Neural crest cell (in vitro differentiated cells): ENCODE measurements around the gene SLC1A1. TPM values are rescaled to one million over a fixed set of nuclear protein-coding genes. Genes with fewer than 3 reads are reported as not detected.
A peak's percentile ranks its signal among the peaks of the same experiment; 100 is the strongest.

ENCODE experiments used
- DNase-seq: peaks from one replicate; pipeline ENCODE4 v3.0.0; 2021; ENCODE audit warnings: low read depth, mixed read lengths, low spot score
- H3K27ac Mint-ChIP-seq: one replicate; pipeline ENCODE4 v1.8.0; 2021; ENCODE audit warnings: mild to moderate bottlenecking, mixed read lengths; ENCODE audit not compliant: unreplicated experiment
- H3K27me3 Mint-ChIP-seq: 2 replicates; pipeline ENCODE4 v1.8.0; 2021; ENCODE audit warnings: low read depth, mild to moderate bottlenecking, mixed read lengths
- H3K36me3 Mint-ChIP-seq: 2 replicates; pipeline ENCODE4 v1.8.0; 2021; ENCODE audit warnings: low read depth, mild to moderate bottlenecking, mixed read lengths
- H3K4me1 Mint-ChIP-seq: 2 replicates; pipeline ENCODE4 v1.8.0; 2021; ENCODE audit warnings: mixed read lengths
- H3K4me3 Mint-ChIP-seq: one replicate; pipeline ENCODE4 v1.8.0; 2021; ENCODE audit warnings: mild to moderate bottlenecking, mixed read lengths
- H3K9me3 Mint-ChIP-seq: 2 replicates; pipeline ENCODE4 v1.8.0; 2021; ENCODE audit warnings: mixed read lengths
- CTCF ChIP-seq: fragments of 200-600 bp; sonication (generic); conservative IDR thresholded peaks from 2 replicates; pipeline ENCODE4 v1.5.0; 2021; ENCODE audit warnings: antibody characterized with exemption, mild to moderate bottlenecking
- total RNA-seq: library from RNA; stranded (reverse); gene quantifications from 2 replicates; pipeline ENCODE4 v1.2.1, GENCODE V29; 2021

The SLC1A1 gene
- total RNA-seq, 1 donor from 2014 or later, result 0.96 TPM

DNA sequence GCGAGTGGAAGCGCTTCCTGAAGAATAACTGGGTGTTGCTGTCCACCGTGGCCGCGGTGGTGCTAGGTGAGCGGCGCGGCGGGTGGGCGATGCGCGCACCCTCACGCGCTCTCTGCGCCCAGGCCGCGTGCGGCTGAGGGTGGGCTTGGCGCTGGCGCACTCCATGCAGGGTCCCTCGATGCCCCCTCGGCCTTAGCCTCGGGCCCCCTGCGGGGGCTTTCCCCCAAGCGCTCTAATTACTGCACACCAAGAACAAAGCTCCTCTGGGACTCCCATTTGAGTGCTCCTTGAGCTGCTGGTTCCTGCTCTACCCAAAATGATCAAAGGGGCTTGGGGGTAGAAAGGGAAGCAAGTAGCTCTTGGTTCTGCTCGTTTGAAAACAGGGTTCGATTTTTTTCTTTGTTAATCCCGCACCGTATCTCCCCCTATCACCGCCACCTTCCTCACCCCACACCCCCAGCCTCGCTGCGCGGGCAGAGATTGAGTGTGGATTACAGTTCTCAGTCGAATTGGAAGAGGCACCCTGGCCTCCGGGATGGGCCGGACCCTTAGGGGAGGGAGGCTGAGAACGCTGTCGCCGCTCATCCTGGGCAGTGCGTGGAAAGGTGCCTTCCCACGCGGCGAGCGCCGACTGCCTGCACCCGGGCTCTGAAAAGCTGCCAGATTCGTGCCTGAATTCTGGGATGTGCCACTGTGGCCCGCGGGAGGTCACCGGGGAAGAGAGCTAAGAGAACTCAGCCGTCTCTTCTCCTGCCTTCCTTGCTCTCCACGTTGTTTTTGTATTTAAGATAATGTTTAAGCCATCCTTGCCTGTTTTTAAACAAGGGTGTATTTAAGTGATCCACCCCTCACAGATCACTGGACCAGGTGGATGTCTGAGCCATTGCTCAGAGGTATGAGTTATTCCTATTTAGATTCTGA is 697 bp downstream of the SLC1A1 start:
- peaks cover 80% of the 10 kb centered on the region for H3K27me3 Mint-ChIP-seq
- DNase-seq, result no peak
- peak overlapping the region; percentile 90 for H3K4me3 Mint-ChIP-seq
- no peak overlapping the region for H3K27ac Mint-ChIP-seq
- no peaks in the 10 kb centered on the region for H3K9me3 Mint-ChIP-seq
- H3K36me3 Mint-ChIP-seq, result no peaks in the 10 kb centered on the region
- H3K4me1 Mint-ChIP-seq, result peaks cover 19% of the 10 kb centered on the region
- TF ChIP-seq CTCF, result no peak

DNA sequence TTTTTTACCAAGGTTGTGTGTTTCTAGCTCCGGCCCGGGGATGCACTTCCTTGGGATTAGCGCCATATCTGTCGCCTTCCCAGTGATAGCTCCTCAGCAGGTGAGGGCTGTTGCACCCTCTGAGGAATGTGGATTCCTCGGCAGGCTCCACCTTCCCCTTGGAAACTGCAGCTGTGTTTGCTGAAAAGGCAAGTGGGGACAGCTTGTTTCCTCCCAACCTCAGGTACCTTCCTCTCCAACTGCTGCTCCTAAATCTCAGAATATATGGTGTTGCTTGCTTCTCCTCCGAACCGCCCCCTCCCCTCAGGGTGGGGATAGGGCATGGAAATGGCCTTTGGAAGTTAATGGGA is 1.3 kb downstream of the SLC1A1 start:
- H3K9me3 Mint-ChIP-seq, result no peaks in the 10 kb centered on the region
- TF ChIP-seq CTCF, result no peak
- no peak for DNase-seq
- H3K27ac Mint-ChIP-seq, result no peak overlapping the region
- no peaks in the 10 kb centered on the region for H3K36me3 Mint-ChIP-seq
- peak overlapping the region; percentile 90 for H3K4me3 Mint-ChIP-seq
- peaks cover 81% of the 10 kb centered on the region for H3K27me3 Mint-ChIP-seq
- peaks cover 19% of the 10 kb centered on the region for H3K4me1 Mint-ChIP-seq

DNA sequence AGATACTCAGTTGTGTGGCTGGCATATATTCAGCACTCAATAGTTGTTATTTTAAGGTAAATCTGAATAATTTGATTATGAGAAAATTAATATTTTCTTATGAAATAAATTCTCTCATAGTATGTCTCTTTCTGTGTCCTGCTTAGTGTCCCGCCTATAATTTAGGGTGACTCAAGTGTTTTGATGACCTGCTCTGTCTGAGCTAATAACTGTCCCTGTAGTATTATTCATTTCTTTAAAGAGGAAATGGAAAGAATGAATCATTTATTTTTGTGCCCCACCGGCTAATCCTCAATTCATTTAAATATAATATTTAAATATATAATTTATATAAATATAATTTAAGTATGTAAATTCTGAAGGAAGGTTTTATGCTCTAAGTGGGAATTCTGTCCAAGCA is 4.1 kb downstream of the SLC1A1 start:
- no peak overlapping the region for H3K27ac Mint-ChIP-seq
- H3K4me1 Mint-ChIP-seq, result peaks cover 17% of the 10 kb centered on the region
- peaks cover 62% of the 10 kb centered on the region for H3K27me3 Mint-ChIP-seq
- no peak for TF ChIP-seq CTCF
- no peak overlapping the region for H3K4me3 Mint-ChIP-seq
- H3K36me3 Mint-ChIP-seq, result no peaks in the 10 kb centered on the region
- H3K9me3 Mint-ChIP-seq, result no peaks in the 10 kb centered on the region
- DNase-seq, result no peak

GRCh38 chr9:4494806-4495205 is 4.5 kb downstream of the SLC1A1 start:
- H3K27me3 Mint-ChIP-seq, result peaks cover 57% of the 10 kb centered on the region
- H3K27ac Mint-ChIP-seq, result no peak overlapping the region
- H3K36me3 Mint-ChIP-seq, result no peaks in the 10 kb centered on the region
- TF ChIP-seq CTCF, result no peak
- peaks cover 12% of the 10 kb centered on the region for H3K4me1 Mint-ChIP-seq
- DNase-seq, result no peak
- no peaks in the 10 kb centered on the region for H3K9me3 Mint-ChIP-seq
- no peak overlapping the region for H3K4me3 Mint-ChIP-seq

GRCh38 chr9:4495537-4495936 is 5.3 kb downstream of the SLC1A1 start:
- H3K4me1 Mint-ChIP-seq, result peaks cover 12% of the 10 kb centered on the region
- no peak overlapping the region for H3K27ac Mint-ChIP-seq
- H3K27me3 Mint-ChIP-seq, result peaks cover 53% of the 10 kb centered on the region
- DNase-seq, result no peak
- no peak overlapping the region for H3K4me3 Mint-ChIP-seq
- no peak for TF ChIP-seq CTCF
- H3K36me3 Mint-ChIP-seq, result no peaks in the 10 kb centered on the region
- no peaks in the 10 kb centered on the region for H3K9me3 Mint-ChIP-seq
